GM19328 (cell line): ENCODE data around the gene CCDC86.
A peak's percentile ranks its signal among the peaks of the same experiment; 100 is the strongest.

ENCODE experiments used
- ATAC-seq: cut with Tn5 transposase; IDR thresholded peaks from one replicate; pipeline ENCODE4 v1.9.1; 2021; ENCODE audit warnings: mild to moderate bottlenecking, moderate library complexity; ENCODE audit not compliant: unreplicated experiment

The CCDC86 gene

GRCh38 chr11:60830478-60831142, 11.3 kb upstream of the CCDC86 start:
- ATAC-seq, result no peak

DNA sequence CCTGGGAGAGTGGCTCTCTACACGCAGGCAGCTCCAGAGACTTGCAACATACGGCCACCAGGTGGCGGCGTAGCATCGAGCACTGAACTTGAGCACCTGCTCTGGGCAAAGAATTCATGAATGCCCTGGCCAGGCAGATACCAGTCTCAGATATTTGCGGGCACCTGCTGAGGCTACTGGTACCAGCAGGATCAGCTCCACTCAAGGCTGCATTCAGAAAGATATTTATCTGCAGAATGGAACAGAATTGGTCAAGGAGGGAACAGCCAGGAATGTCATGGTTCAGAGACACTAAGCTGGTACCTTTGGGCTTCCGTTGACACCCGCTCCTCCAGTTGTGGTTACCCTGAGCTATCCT, 10.8 kb upstream of the CCDC86 start:
- no peak for ATAC-seq

- ATAC-seq, result no peak
Observed at GRCh38 chr11:60831501-60832079, 10.3 kb upstream of the CCDC86 start.

DNA sequence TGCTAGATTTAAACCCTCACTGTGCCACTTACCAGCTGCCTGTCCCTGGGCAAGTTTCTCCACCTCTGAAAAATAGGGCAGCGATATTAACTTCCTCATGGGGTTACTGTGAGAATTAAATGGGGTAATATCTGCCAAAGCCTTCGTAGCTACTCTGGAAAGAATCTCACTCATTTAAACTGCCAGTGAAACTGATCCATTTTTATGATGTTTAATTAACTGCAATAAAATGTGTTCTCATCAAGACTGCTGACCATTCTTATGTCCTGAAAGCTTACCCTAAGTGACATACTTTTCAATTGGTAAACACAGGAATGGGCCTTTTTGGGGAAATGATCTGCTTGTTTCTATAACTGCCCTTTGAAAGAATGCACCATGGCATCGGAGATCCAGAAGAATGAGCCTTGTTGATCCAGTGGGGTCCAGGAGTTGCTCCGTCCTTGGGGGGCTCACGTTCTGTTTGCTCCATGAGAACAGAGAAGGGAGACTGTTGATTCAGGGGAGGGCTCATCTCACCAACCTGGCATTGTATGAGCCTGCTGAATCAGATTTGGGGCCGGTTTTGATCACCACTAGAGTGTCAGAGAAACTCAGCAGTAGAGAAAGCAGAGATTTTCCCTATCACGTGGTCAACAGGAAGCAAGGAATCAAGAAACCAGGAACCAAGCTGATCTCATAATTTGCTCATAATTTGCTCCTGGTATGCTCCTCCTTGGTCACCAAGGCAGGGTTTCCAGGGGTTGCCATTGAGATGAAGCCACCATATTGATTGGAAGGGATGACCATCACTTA, 7.0 kb upstream of the CCDC86 start:
- ATAC-seq, result no peak

DNA sequence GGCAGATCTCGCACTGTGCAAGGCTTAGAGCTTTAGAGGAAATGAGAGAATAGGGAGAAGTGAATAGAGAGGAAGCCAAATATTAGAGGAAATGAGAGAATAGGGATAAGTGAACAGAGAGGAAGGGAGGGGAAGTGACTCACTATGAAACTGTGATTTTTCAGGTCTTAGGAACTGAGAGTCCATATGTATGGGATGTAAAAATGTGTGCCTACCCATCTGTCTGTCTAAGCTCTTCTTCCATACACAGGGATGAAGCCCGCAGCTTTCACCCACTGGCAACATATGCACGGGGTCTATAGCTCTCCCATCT, 6.4 kb upstream of the CCDC86 start:
- ATAC-seq, result no peak

DNA sequence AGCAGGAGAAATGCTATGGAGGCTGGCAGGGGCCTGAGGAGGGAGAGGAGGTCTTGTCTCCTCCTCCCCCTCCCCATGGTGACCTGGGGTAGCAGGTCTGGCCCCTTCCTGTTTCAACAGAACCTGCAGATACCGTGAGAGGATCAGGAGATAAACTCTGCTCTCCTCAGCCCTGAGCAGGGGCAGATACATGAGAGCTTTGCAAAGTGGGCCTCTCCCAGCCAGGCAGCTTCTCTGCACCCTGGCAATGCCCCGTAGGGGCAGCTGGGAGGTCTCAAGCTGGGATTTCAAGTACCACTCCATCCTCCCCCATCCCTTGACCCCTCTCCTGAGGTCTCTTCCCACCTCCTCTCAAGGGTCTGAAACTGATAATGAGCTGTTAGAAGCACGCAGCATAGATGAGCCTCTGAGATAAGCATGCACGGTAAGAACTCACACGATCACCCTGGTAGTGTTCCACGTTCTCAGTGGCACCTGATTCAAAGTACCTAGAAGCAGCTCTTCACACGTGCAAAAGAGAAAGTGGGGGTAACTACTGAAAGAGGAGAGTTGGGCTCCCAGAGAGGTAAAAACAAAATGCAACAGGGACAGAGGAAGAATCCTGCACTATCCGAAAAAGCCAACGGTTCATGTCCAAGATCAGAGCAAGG, 4.9 kb upstream of the CCDC86 start:
- no peak for ATAC-seq

DNA sequence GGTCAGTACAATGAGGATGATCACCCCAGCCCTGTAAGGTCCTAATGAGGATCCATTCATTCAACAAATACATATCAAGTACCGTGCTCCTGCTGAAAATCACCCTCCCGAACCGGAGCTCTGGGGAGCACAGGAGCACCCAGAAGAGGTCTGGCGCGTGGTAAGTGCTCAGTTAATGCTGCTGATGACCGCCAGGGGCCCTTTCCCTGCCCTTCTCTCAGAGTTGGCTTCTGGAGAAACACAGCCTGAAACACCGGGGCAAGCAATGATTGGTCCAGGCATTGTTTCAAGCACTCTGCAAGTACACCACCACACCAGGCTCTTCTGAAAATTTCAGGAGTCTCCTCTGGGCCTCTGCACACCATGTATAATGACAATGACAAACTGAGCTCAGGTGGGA, 3.8 kb upstream of the CCDC86 start:
- ATAC-seq, result no peak

DNA sequence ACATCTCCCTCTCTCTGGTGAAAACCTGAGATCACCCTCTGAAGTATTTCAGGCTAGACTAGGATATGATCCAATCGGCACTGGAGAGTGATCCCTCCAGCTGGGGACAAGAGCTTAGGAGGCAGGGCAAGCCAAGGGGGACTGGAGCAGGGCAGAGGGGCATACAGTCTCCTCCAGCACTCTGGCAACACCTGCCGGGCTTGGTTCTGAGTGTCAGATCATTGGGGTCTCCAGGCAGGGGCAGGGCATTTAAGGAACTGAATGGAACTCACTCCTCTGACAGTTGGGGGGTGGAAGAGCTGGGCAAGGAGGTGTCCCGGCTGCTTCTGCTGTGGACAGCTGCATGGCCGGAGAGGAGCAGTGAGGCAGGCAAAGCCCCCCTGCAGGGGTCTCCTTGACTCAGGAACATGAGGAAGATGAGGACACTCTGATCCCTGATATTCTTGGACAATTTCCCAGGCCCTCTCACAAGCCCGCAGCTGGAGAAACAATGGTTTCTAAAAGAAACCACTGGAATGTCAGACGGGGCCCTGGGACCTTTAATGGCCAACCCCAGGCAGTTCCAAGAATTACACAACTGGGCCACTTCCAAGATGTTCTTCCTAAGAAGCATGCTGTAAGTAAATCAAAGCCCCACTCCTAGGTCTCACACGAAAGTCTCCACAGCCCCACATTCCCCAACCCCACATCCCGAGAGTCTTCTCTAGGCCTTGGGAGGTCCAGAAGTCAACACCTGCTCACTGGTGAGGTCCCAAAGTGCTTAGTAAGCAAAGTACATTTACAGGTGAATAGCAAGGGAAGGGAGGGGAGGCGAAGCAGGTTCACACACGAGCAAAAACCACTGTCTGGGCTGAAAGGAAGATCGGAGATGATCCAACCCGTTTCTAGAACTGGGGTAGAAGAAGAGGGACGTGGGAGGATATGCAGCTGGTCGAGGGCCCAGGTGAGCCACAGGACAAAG, 1.2 kb upstream of the CCDC86 start:
- ATAC-seq, result no peak

- peak; percentile 1 for ATAC-seq
Observed at GRCh38 chr11:60842668-60843600, 1.0 kb downstream of the CCDC86 start.

- no peak for ATAC-seq
Observed at GRCh38 chr11:60844045-60844869, 2.3 kb downstream of the CCDC86 start.

DNA sequence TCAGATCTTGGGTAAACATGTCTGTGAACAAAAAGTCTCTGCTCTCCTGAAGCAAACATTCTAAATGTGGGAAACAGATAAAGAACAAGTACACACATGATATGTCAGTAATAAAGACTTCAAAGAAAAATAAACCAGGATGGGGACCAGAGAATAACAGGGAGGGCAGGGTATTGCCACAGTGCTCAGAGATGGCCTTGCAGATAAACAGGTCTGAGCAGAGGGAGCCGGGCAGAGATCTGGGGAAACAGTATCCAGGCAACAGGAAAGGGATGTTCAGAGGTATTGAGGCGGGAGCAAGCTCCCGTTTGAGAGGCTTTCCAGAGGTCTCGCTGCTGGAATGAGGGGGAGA, 2.9 kb downstream of the CCDC86 start:
- no peak for ATAC-seq

GRCh38 chr11:60845338-60845737, 3.4 kb downstream of the CCDC86 start:
- ATAC-seq, result no peak

DNA sequence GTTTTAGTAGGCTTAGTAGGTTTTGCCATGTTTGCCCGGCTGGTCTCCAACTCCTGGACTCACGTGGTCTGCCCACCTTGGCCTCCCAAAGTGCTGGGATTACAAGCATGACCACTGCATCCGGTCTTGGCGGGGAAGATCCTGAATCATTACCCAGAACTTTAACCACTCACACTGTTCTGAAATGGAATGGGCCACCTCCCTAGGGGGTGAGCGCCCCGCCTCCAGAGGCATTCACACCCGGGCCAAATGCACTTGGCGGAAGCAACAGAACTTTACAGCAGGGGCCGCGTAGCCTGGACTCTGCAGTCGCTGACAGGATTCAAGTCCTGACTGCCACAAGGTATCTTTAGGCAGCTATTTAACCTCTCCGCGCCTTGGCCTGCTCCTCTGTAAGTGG, 5.4 kb downstream of the CCDC86 start:
- no peak for ATAC-seq

DNA sequence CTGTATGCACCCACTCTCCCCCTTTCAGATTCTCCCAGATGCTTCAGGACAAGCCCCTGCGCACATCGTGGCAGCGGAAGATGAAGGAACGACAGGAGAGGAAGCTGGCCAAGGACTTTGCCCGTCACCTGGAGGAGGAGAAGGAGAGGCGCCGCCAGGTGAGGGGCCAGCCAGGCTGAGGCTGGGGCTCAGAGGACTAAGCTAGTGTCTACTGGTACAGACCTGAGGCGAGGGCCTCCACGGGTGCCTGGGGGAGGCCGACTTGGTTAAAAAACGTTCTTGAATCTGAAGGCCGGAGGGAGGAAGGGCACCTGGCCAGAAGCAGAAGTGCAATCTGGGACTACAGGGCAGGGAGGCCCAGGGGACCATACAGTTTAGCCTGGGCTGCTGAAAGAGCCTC, 6.0 kb downstream of the CCDC86 start:
- no peak for ATAC-seq

- no peak for ATAC-seq
Observed at GRCh38 chr11:60848714-60849151, 6.8 kb downstream of the CCDC86 start.

DNA sequence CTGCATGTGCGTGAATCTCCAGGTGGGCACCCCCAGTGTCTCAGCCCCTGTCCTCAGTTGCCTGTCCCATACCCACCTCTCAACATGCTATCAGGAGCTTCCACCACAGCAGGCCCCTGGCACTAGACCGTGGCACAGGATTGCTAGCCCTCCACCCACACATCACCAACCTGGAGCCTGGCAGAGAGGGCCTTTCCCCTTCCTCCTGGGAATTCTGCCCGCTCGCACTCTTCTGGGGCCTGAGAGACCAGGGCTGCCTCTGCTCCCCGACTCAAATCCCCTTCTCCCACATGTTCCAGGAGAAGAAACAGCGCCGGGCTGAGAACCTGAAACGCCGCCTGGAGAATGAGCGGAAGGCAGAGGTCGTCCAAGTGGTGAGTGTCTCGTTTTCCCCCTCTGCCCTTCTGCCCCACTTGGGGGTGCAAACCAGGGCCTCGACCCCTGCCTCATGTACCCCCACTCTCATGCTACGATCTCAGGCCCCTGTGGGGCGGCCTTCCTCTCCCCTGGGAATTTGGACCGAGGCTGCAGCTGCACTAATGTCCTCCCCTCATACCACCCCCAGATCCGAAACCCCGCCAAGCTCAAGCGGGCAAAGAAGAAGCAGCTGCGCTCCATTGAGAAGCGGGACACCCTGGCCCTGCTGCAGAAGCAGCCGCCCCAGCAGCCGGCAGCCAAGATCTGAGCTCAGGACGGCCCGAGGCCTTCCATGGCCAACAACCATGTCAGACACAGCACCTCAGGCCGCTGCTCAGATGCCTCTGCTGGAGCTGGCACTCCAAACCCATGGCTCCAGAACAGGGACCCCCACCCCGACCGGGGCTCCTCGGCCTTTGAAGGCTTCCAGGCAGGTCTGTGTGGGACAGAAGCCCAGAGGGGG, 8.0 kb downstream of the CCDC86 start:
- no peak for ATAC-seq

GRCh38 chr11:60851327-60852104, 9.6 kb downstream of the CCDC86 start:
- no peak for ATAC-seq
